ENCODE results near the gene BACE2. TPM values are rescaled to one million over a fixed set of nuclear protein-coding genes. Genes with fewer than 3 reads are reported as not detected.
"Not testable (repeated sequence)": the region's sequence is repeated elsewhere in the genome, so short reads cannot be mapped to it uniquely, and the experiment has no call there.

The BACE2 gene
- total RNA-seq, 1 experiment from 2014 or later, result 23.2 TPM

DNA sequence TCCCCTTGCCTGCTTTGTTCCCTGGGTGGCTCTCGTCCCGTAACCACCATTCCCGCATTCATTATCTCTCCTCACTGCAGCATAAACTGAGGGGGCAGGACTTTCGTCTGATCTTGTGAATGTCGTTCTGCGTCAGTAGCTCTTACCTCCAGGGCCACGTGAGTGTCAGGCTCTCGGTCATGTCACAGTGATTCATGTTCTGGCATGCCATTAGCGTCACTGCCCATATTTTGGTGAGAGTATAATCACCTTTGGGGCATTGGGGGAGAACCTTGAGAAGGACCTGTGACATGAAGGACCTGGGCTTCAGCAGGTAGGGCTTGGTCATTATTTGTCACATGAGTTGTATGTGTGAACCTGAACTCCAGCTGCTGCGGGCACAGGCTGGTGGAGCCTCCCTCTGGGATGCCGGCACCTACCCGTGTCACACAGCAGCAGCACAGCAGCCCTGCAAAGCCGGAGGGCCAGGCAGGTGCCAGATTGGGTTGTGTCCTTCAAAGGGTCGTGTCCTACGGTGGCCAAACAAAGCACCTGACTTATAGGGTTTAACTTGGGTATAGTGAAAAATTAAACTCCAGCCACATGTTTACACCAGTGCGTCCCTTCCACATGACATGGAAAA is 68.5 kb downstream of the BACE2 start:
- no peaks in the 10 kb centered on the region for H3K9me2 ChIP-seq (ENCODE audit: insufficient read depth)
- peaks cover 0 to 3% of the 10 kb centered on the region in 2 experiments; a peak in 1 of 4 replicates for H3K36me3 ChIP-seq (ENCODE audit: control insufficient read depth in 1 of 2, insufficient read depth in 2 of 2, low read length in 2 of 2)
- ChIA-PET RAD21 (ENCODE audit: low non-redundant PET in 1 of 2, low total read pairs in 2 of 2, uncharacterized antibody in 2 of 2, unreplicated experiment in 2 of 2) (no interaction called here), CTCF (no interaction called here), POLR2A (interaction anchor here (0.7 kb wide), 1 partner anchor 872 kb away, joined by 3 read pairs; no protein-coding TSS in a partner anchor)
- TF ChIP-seq TCF7L2 (IDR thresholded peaks at IDR 0.05; ENCODE audit: borderline replicate concordance, extremely low read depth, insufficient read depth, insufficient read length), result no peak
- BruUV-seq (replicated peaks), result no TSS peak
- H3K27ac ChIP-seq (ENCODE audit: low read depth, low read length), result no peak overlapping the region
- no peaks in the 10 kb centered on the region for H3K4me1 ChIP-seq (ENCODE audit: control insufficient read depth in 1 of 2, insufficient read depth in 2 of 2, low read length in 2 of 2)
- H3K79me2 ChIP-seq (ENCODE audit: insufficient read depth, low read length), result no peaks in the 10 kb centered on the region
- no peak overlapping the region for H2AFZ ChIP-seq (ENCODE audit: low read depth, low read length, poor library complexity, severe bottlenecking)
- H3K9me3 ChIP-seq (ENCODE audit: control insufficient read depth in 1 of 2, insufficient read depth in 1 of 2, low read depth in 1 of 2, low read length in 2 of 2), result no peaks in the 10 kb centered on the region
- H3K9ac ChIP-seq (ENCODE audit: low read length), result no peak overlapping the region
- no peak overlapping the region for H3K4me2 ChIP-seq (ENCODE audit: low read length)
- H3K4me3 ChIP-seq (replicated peaks in 1 of 2; ENCODE audit: low read depth in 1 of 2, low read length in 2 of 2), result no peak overlapping the region
- no peaks in the 10 kb centered on the region for H3K27me3 ChIP-seq (ENCODE audit: insufficient read depth, low read length)
- no peaks in the 10 kb centered on the region for H4K20me1 ChIP-seq (ENCODE audit: insufficient read depth)
- ATAC-seq (no peak), DNase-seq (ENCODE audit: low read depth, low spot score) (no peak)
- intact Hi-C loops (cut with micrococcal nuclease), result no loop called here

DNA sequence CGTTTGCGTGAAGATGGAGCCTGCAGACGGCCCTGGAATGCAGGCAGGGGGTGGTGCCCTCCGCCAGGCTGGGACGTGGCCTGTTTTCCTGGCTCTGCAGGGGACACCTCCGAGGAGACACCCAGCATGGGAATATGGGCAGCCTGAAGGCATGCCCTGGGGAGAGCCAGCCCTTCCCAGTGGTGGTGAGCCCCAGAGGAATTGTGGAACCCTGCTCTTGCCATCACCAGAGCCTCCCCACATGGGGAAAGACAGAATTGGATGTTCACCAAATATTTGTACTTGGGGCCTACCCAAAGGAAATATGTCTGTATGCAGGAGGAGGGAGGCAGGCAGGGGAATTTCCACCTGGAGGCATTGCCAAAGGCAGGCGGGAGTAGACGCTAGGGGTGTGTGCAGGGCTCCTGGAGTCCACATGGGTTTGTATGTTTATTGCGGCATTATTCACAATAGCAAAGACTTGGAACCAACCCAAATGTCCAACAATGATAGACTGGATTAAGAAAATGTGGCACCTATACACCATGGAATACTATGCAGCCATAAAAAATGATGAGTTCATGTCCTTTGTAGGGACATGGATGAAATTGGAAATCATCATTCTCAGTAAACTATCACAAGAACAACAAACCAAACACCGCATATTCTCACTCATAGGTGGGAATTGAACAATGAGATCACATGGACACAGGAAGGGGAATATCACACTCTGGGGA is 70.3 kb downstream of the BACE2 start:
- H3K4me1 ChIP-seq (ENCODE audit: control insufficient read depth in 1 of 2, insufficient read depth in 2 of 2, low read length in 2 of 2); POLR2A ChIA-PET; H4K20me1 ChIP-seq (ENCODE audit: insufficient read depth); H3K9ac ChIP-seq (ENCODE audit: low read length); BruUV-seq (replicated peaks); H3K9me2 ChIP-seq (ENCODE audit: insufficient read depth); H3K36me3 ChIP-seq (ENCODE audit: control insufficient read depth in 1 of 2, insufficient read depth in 2 of 2, low read length in 2 of 2); intact Hi-C loops (cut with micrococcal nuclease); H3K4me3 ChIP-seq (replicated peaks in 1 of 2; ENCODE audit: low read depth in 1 of 2, low read length in 2 of 2); H3K9me3 ChIP-seq (ENCODE audit: control insufficient read depth in 1 of 2, insufficient read depth in 1 of 2, low read depth in 1 of 2, low read length in 2 of 2); H3K79me2 ChIP-seq (ENCODE audit: insufficient read depth, low read length); DNase-seq (ENCODE audit: low read depth, low spot score); H3K27me3 ChIP-seq (ENCODE audit: insufficient read depth, low read length); RAD21 ChIA-PET (ENCODE audit: low non-redundant PET in 1 of 2, low total read pairs in 2 of 2, uncharacterized antibody in 2 of 2, unreplicated experiment in 2 of 2); CTCF ChIA-PET; H3K4me2 ChIP-seq (ENCODE audit: low read length); H2AFZ ChIP-seq (ENCODE audit: low read depth, low read length, poor library complexity, severe bottlenecking); H3K27ac ChIP-seq (ENCODE audit: low read depth, low read length); ATAC-seq: not testable (repeated sequence)

All from HCT116 (cell line).